HG03103 (cell line): ENCODE measurements around the gene CPEB2.

Experiments
- ATAC-seq: cut with Tn5 transposase; IDR thresholded peaks from one replicate; pipeline ENCODE4 v1.9.1; 2021; ENCODE audit warnings: low read depth; ENCODE audit not compliant: unreplicated experiment

The CPEB2 gene

DNA sequence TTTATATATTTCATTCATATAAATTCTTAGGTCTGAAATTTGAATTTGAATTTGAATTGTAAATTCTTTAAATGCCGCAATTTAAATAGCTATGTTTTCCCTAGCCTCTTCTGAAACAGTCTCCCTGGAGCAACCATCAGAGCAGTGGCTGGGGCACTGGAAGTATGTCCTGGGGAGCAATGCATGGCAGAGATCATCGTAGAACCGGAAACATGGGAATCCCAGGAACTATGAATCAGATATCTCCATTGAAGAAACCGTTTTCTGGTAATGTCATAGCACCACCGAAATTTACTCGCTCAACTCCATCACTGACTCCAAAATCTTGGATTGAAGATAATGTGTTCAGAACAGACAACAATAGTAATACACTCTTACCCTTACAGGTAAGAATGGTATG lies 4.9 kb downstream of the CPEB2 start:
- no peak for ATAC-seq

DNA sequence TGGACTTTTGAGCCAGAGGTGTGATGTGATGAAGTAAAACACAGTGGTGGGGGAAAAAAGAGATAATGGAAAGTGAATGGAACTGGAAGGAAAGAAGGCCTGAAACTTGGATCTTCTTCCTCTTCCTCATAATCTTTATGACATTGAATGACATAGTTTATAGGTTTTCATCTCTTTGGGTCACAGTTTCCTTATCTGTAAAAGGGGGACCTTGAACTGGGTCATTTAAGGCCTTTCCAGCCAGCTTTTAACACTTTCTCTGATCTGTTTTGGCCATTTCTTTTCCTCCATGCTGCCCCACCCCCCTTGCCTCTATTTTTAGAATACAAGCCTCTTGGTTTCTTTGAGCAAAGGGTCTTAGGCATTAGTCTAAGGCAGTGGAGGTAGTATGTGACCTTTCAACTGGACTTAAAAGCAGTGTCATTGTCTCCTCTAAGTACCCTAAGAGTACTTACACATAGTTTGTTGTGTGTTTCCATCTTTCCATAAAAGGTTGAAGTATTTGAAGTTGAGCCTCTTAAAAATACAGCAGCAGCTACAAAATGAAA lies 7.8 kb downstream of the CPEB2 start:
- no peak for ATAC-seq

DNA sequence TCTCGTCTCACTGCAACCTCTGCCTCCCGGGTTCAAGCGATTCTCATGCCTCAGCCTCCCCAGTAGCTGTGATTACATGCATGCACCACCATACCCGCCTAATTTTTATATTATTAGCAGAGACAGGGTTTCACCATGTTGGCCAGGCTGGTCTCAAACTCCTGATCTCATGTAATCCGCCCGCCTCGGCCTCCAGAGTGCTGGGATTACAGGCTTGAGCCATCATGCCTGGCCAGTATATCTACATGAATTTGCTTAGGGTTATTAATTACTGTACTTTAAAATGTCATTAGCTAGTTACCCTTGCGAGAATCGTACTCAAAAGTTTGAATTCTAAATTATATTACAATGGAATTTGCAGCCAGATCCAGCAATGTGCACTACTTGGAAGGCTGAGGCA lies 8.9 kb downstream of the CPEB2 start:
- ATAC-seq = no peak

DNA sequence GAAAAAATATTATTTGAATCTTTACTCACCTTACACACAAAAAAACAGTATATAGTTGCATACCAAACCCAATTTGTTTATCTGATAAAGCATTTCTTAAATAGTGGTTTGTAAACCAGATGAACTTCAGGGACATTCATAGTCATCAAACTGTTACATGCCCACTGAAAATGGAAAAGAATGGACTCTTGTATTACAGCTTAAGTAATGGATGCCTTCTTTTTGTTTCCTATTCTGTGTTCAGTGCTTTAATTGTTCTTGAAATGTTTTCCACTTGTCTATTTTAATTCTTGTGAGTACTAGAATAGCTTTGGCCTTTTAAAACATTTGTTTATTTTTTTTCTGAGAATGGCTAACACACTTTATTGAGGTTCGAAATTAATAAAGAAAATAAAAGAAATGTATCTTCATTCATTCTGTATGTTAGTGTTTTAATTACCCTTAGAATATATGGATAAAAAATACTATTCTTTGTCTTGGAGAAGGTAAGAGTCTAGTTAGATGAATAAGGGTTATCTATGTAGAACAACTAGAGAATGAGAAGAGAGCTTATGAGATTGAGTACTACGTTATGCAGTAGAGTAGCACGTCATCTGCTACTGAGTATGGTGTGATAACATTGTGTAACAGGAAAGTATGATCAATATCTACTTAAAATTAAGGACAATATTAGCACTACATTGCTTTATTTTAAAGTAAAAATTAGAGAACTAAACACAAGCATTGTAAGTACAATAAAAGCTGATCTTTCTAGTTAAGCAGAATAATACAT lies 9.9 kb downstream of the CPEB2 start:
- ATAC-seq = no peak

DNA sequence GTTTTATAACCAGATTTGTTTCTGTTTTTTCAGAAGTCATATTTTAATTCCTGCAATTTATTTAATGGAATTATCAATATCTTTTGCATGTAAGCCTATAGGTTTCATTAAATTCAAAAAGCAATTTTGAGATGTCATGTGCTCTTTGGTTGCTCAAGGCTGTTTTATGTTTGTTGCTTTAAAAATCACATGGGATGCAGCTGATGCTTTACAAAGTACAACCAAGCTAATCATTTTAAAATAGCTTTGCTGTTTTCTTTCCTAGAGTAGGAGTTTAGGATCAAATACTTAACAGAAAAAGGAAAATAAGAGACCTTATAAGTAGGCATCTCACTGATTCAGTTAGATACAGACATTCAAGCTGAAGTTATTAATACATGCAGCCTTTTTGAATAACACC lies 11.3 kb downstream of the CPEB2 start:
- ATAC-seq = no peak

DNA sequence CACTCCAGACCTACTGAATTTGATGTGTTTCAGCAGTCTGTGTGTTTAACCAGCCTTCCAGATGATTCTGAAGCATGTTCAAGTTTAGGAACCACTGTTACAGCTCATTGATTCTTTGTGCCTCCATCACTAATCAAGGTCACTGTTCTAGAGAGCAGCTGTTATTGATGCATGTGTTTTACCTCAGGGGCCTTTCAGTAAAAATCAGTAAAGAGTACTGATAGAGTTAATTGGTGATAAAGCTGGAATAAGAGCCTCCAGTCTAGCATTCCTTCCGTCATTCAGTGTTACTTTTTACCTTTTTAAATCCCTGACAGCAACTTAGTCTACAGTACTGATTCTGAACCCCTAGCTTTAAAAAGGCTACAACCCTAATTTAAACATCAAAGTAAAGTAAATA lies 12.9 kb downstream of the CPEB2 start:
- ATAC-seq = no peak

DNA sequence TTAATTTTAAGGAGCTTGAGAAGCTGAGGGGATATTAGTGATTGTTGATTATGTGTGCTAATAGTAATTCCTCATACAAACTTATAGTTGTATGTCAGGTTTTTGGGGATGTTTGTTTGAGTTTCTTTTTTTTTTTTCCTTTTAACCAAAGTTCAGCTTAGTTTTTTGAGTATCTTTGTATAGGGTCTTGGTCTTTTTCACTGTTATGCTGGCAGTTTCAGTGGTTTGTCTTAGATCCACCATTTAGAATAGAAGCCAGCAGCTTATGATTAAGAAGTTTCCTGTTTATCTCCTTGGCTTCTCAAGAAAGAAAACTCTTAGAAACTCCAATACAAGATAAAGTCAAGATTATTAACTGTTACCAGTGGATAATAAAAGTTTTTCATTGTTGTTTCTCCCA lies 16.1 kb downstream of the CPEB2 start:
- ATAC-seq = no peak

DNA sequence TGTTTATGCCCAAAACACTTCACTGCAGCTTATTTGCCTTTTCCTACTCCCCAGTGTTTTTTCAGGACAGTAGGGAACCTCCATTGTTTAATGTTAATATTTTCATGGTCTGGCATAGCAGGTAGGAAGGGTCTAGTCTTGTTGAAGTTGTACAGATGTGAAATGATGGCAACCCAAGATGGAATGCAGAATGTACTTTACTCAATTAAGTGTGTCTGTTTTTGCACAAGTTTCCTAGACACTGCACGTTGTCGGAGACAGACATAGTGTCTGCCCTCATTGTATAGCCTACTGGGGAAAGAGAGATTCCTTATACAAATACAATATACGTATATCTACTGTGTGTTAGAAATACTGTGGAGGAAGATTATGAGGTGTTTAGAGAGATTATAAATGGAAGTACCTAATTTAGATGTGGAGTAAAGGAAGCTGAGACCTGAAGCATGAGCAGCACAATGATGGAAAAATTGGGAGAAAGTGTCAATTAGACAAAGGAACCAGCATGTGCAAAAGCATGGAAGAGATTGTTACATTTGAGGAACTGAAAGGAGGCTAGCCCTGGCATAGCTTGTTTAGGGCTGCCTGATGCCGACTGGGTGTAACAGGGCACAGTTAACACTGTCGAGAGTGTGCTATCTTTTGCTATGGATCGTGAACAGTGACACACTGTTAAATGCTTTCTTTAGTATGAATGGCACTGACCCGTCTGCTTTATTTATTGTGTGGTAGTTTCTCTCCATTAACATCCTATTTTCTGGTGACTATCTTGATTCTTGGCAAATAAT lies 18.4 kb downstream of the CPEB2 start:
- peak; percentile 47 for ATAC-seq

DNA sequence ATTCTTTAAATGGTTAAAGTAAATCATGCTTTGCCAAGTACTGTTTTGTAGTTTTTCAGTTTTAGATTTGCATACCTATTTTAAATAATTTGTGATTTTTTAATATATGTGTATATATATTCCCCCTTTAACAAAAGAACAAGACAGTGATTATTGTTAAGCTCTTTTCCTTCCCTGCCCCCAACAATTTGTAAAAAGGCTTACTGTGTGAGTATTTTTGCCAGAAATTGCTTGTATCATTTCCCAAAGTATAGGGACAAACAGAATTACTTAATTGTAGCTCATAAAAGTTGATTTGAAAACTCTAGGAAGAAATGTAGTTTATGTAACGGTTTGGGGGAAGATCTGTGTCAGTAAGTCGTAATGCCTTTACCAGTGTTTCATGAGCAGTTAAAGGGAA lies 19.0 kb downstream of the CPEB2 start:
- ATAC-seq = no peak

DNA sequence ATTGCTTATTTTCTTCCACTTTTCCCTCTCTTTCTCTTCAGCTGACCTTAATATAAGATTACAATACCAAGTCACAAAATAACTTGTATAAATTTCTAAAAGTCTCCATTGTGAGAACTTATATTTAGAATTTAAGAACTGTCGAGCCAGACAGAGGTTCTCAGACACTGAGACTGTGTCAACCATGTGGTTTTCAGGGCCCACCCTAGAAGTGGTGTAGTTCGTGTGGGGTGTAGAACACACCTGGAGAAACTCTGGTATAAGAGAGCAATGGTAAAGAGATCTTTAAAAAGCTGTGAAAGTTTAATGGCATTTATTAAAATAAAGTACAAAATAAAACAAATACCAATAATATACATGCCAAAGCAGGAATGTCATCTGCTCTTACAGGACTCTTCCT lies 19.7 kb downstream of the CPEB2 start:
- no peak for ATAC-seq

DNA sequence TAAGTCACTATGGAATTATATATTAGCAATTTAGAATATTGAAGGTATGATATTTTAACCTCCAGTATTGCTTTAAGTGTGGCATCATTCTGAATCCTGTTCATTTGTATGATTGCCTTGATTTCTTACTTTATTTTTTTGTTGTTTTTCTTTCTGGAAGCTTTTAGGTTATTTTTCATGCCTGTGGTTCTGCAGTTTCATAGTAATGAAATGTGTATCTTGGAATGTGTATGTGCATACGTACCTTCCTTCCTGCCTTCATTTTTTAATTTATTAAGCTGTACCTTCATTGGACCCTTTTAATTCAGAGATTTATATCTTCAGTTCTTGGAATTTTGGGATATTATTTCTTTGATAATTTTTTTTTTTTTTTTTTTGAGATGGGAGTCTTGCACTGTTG lies 22.1 kb downstream of the CPEB2 start:
- ATAC-seq = no peak

DNA sequence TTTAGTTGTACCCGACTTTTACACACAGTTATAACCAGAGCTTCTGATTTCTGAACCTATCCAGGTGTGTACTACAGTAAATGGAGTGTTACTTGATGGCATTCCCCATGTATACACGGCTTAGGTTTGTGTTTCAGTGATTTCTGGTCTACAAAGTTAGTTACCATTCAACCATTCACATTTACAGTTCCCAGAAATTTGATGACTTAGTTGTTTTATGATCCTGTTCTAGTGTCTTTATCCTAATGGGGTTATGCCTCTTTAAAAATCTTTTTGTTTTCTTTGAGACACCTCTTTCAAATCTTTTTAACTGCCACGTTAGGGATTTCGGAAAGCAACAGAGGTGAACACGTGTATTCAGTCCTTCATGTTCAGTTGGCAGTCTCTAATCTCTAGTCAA lies 23.4 kb downstream of the CPEB2 start:
- no peak for ATAC-seq

DNA sequence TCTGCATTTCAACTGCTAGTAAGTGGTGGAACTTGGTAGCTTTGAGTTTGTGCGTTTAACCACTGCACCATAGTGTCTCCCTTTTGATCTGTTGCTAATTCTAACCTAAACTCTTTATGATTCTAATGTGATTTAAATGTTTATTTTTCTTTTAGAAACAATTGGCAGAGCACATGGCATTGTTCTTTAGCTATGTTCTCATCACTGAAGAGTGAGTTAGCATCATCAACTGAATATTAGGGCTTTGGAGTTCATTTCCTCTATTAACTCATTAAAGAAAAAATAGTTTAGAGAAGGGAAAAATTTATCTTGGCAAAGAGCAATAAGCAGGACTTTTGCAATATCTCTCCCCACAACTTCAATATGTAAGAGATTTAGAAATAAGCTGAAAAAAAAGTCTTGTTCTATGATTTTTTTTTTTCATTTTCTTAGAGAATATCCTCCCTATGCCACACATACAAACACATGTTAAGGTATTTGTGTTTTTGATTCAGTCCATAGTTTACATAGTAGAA lies 25.7 kb downstream of the CPEB2 start:
- ATAC-seq = no peak

DNA sequence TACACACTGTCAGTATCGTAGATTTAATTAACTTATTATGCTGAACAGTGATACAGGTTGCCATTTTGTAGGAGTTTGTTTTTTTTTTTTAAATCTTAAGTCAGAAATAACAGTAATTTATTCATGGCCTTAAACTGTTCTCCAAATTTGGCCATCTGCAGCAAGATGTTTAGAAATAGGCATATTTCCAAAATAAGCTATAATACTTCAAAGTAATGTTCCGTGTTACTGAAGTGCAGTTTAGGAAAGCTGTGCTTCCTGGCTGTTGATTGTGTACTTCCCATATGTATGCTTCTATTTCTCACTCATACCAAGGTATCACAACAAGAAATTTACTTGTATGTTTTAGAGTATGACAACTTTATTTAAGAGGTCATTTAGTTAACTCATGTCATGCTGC lies 28.9 kb downstream of the CPEB2 start:
- ATAC-seq = no peak

DNA sequence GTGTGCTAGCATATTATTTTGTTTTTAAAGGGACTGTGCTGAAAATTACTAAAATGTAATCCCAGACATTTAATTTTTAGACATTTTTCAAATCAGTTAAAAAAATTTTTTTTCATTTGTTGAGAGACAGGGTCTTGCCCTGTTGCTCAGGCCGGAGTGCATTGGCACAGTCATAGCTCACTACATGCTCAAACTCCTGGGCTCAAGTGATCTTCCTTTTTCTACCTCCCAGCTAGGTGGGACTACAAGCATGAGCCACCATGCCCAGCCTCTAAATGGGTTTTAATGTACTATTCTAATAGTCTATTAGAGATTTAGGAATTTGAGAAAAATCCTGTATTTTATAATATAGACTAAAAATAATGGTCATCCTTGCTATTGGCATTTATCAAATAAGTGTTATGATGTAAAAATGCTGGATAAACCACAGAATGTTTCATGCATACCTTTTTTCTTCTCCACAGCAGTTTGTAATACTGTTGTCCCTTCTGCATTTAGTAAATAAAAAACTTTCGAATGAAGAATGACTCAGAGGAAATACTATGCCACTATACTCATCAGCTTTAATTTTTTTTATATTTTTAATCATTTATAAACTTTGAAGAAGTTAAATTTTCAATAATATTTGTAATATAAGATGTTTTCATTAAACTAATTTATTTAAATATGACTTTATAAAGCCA lies 29.9 kb downstream of the CPEB2 start:
- ATAC-seq = no peak

DNA sequence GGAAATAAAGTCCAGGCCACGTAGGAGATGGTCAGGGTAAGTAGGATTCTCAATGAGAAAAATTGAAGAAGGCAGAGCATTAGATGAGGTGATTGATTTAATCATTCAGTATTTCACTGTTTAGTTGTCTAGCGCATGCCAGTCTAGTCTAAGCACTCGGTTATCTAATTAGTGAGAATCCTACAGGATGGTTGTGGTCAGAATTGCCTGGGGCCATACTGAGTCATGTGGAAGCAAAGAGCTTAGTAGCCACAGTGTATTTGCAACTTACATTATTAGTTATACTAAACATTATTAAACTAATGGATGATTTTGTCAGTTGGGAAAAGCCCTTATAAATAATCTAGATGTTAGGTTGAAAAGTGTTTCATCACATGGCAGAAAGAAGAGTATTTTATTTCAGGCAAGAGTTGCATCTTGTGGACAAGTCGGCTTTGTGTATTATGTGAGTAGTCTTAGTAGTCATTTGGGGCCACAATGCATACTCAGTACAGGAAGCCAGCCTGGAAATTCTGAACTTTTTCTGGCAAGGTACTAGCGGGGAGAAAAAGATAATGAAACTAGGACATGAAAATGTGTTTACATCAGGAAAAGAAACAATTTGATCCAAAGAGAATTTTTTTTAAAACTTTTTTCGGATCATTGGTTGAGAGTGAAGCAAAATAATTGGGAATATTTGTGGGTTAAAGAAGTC lies 31.9 kb downstream of the CPEB2 start:
- no peak for ATAC-seq

DNA sequence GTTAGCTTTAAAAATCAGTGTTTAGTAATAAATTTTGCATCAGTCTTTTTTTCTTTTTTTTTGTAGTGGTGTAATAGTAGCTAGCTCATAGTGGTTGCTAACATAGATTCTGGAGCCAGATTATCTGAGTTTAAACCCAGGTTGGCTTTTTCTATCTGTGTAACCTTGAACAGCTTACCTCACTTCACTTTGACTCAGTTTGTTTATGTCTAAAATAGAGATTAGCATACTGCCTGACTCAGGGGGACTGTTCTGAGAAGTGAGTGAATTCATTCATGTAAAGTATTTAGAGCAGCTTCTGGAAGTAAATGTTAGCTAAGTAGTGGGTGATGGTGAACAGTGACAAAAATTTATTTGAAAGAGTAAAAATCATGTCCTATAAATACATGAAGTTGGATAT lies 32.9 kb downstream of the CPEB2 start:
- ATAC-seq = no peak

DNA sequence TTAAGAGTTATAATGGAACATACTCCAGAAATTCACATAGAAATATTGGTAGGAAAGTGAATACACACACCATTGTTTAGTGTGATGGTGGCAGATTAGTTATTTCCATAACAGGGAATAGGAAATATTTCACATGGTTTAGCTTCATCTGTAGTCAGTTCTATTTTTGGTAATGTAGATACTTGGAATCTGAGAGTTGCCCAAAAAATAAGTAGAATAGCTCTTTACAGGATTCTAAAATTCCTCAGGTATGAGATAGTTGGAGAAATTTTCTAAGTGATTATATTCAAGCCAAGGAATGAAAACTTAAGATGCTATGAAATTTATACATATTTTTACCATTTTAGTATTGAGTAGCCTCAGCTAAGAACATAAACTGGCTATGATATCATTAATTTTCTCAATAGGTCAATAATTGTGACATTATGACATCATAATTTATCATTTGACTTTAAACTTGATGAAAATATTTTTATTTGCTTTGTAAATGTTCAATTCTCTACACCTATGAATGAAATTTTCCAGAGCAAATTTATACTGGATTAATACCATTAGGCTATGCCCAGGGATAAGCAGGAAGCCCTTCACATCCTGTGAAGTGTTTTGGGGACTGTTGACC lies 35.8 kb downstream of the CPEB2 start:
- no peak for ATAC-seq

DNA sequence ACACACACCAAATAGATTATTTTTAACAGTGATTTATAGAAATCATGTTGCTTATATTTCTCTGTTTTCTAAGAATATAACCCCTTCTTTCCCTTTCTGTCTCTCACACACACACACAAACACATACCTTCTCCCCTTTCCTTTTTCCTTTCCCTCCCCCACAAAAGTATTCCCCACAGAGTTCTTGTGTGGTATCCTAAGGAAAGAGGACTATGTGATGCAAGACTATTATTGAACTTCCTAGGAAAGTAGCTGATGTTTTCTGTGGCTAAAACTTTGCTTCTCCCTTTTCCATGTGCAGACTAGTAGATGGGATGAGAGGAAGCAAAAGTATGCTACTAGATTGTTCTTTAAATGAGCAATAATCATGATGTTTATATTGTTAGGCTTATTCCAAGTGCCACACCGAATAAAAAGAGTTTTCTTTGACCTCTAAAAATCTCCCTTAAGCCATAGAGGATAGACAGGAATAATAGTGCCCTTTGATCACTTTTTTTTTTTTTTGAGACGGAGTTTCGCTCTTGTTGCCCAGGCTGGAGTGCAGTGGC lies 38.7 kb downstream of the CPEB2 start:
- no peak for ATAC-seq
